Anterior cingulate cortex (tissue), 58 donors: Measurements from ENCODE around the gene TMEM266.

Experiments used
- DNase-seq, 58 donors: peaks; one replicate each; lab custom pipeline; 2025; lab: John Stamatoyannopoulos, UW

TMEM266 gene

GRCh38 chr15:76217882-76218217 lies 158.1 kb downstream of the TMEM266 start:
- DNase-seq: no peak

- DNase-seq: no peak
These were observed 161.4 kb downstream of the TMEM266 start for GRCh38 chr15:76221085-76221767.

GRCh38 chr15:76222159-76222558 lies 162.4 kb downstream of the TMEM266 start:
- no peak for DNase-seq

DNA sequence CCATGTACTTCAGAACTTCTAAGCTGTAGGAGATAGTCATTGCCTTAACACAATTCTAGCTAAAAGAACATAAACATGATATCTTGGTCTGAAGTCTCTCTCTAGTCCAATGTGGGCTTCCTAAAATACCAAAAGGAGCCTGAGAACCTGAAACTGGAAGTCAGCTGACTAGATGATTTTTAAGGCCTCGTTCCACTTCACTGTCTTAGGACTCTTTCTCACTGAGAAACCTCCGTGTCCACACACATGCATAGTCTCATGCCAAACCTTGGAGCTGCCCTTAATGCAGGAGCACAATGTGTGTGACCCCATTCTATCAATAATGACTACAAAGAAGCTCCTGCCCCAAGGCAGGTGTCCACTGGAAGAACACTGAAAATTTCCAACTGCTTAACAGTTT lies 163.7 kb downstream of the TMEM266 start:
- no peak for DNase-seq

- DNase-seq: no peak
These were observed 169.5 kb downstream of the TMEM266 start for GRCh38 chr15:76229266-76229665.

DNA sequence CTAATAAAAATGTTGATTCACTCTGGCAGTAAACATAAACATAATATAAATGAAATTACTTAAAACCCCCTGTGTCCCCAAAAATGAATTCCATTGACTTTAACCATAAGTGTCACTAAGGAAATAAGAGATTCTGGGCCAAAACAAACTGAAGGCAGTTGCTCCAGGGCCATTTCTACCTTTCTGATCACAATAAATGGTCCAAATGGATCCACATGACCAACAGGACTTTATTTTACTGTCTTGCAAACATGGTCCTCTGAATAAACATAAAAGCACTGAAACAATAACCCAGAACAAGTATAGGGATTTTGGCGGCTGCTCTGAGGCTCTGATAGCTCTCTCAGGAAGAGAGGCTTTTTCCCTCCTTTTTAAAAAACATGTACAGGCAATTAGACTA lies 174.1 kb downstream of the TMEM266 start:
- DNase-seq: no peak

GRCh38 chr15:76234337-76234889 lies 174.6 kb downstream of the TMEM266 start:
- no peak for DNase-seq

DNA sequence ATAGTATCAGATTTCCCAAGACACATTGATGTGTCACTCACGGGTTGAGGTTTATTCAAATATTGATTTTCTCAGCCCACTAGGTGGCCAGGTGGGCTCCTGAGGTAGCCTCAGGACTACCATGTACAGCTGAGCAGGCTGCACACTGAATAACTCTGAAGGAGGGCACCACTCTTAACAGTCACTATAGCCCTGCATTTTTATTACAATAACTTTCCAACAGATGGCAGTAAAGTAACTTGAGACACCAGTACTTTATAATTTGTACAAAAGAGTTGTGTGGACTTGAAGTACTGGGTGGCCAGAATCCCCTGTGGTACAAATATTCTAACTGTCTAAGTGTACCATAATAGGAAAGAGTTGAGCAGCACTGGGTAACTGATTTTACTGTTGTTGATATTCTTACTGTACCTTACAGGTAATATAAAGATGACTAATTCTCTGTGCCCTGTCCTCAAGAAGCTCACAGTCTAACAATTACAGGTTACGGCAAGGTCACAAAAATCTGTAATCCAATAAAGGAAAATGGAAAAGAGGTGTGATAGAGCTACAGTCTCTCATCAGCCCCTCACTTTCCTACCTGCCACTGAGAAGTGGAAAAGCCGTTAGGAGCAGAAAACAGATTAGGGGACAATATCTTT lies 175.5 kb downstream of the TMEM266 start:
- DNase-seq: no peak

- no peak for DNase-seq
These were observed 176.6 kb downstream of the TMEM266 start for GRCh38 chr15:76236350-76236749.

DNA sequence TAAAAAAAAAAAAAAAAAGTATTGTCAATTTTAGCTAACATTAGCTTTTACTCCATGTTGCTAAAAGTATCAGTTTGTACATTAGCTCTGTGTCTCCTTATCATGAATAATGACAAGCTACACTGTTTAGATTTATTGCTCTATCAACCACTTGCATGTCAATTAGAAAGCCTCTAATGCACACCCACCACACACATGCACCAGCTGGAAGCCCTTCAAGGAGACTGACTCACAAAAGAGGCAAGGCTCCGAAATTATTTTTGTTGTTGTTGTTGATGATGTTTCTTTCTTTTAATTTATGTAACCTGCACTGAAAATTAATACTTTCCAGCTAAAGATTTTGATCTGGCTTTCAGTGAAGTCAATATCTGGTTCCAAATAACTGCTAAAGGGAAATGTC lies 180.0 kb downstream of the TMEM266 start:
- DNase-seq: no peak

- no peak for DNase-seq
These were observed 185.4 kb downstream of the TMEM266 start for GRCh38 chr15:76245072-76245610.

DNA sequence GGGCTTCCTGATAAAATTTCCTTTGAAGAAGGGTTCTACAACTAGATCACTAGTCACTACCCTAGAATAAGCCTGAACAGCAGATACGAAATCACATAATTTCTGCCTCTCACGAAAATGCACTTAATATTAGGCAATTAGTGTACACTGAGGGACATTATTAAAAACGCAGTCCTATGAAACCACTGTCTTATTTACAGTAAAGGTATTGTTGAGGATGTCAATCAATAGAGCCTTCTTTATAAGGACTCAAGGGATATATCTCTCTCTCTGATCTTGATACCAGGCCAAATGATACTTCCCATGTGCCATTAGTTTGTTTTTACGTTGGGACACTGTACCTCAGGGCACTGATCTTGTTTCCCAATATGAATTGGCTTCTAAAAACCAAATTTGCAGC lies 191.9 kb downstream of the TMEM266 start:
- no peak for DNase-seq

DNA sequence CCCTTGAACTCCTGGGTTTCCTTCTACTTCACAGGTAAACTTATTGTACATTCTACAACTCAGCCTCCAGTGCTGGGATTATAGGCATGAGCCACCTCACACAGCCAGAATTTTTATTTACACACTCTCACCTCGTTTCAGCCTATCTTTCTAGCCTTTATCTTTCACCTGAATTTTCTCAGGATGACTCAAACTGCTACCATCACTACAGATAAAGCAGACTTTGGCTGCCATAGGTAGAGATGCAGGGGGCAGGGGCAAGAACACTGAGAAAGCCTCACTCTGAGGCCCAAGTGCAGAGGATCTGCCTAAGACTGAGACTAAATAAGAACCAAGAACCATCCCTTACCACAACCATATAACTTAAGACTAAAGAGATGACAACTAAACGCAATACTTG lies 192.5 kb downstream of the TMEM266 start:
- no peak for DNase-seq

- no peak for DNase-seq
These were observed 194.1 kb downstream of the TMEM266 start for GRCh38 chr15:76253691-76254473.
